ENCODE measurements around the gene GRIN2D.

The GRIN2D gene

DNA sequence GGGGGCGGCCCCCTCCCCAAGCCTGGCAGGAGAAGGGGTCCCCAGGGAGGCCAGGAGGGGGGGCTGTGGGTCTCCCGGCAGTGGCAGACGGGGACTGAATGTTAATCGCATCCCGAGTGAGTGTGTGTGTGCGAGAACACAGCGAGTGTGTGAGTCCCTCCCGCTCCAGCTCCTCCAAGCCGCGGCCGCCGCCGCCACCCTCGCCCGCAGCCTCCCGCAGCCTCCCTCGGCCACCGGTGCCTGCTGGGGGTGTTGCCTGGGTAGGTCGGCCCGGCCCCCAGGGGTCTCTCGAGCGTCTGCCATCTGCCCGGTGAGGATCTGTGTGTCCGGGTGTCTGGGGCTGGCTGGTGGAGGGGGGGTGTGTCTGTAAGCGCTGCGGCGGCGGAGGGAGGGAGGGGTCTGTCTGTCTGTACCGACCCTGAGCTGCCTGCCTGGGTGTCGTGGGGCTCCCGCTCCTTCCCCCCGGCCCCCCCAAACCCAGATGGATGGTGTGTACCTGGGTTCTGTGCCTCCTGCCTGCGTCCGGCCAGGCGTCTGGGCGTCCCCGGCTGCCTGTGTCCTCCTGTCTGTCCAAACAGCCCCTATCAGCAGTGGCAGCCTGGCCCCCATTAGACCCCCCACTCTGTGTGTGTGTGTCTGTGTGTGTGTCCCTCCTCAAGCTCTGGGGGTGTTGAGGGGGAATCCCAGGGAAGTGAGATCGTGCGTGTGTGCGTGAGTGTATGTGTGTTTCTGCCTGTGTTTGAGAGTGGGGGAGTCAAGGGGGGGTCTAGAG is at the start of gene GRIN2D:
Gene GRIN2D (plus strand): TSS at position 110 of the 772 bp plus-strand sequence. CDS start 4,725 bp downstream, outside the sequence.
- Histone ChIP-seq H3K4me1 (ENCODE audit: control insufficient read depth, insufficient read depth, low read length) (peaks cover 10% of the 10 kb centered on the region), H3K9me3 (ENCODE audit: control insufficient read depth, insufficient read depth, low read depth, low read length) (no peaks in the 10 kb centered on the region), H3K4me3 (ENCODE audit: low read depth, low read length) (peak within 1 kb of the TSS; percentile 15), H3K36me3 (ENCODE audit: control insufficient read depth in 2 of 2, insufficient read depth in 1 of 2, low read length in 2 of 2) (peaks cover 8 to 9% of the 10 kb centered on the region in 2 experiments), H3K27ac (ENCODE audit: extremely low read depth, low read depth, low read length) (peak within 1 kb of the TSS; percentile 22; the same call in 1 of the 2 replicates)
- ChIA-PET CTCF (interaction anchor here (0.6 to 1.0 kb wide), 6 partner anchors 13 to 190 kb away, joined by 3 to 5 read pairs (median 4); no protein-coding TSS in a partner anchor), POLR2A (interaction anchor here (1.2 to 1.4 kb wide), 2 partner anchors 30 to 53 kb away, joined by 3 to 5 read pairs; partner anchors contain the start of genes GRWD1, SYNGR4 and TMEM143)
- TF ChIP-seq GLIS2 (tag by site-specific recombination; IDR thresholded peaks at IDR 0.05) = peak; percentile 90
- TF ChIP-seq, protein P1, sequence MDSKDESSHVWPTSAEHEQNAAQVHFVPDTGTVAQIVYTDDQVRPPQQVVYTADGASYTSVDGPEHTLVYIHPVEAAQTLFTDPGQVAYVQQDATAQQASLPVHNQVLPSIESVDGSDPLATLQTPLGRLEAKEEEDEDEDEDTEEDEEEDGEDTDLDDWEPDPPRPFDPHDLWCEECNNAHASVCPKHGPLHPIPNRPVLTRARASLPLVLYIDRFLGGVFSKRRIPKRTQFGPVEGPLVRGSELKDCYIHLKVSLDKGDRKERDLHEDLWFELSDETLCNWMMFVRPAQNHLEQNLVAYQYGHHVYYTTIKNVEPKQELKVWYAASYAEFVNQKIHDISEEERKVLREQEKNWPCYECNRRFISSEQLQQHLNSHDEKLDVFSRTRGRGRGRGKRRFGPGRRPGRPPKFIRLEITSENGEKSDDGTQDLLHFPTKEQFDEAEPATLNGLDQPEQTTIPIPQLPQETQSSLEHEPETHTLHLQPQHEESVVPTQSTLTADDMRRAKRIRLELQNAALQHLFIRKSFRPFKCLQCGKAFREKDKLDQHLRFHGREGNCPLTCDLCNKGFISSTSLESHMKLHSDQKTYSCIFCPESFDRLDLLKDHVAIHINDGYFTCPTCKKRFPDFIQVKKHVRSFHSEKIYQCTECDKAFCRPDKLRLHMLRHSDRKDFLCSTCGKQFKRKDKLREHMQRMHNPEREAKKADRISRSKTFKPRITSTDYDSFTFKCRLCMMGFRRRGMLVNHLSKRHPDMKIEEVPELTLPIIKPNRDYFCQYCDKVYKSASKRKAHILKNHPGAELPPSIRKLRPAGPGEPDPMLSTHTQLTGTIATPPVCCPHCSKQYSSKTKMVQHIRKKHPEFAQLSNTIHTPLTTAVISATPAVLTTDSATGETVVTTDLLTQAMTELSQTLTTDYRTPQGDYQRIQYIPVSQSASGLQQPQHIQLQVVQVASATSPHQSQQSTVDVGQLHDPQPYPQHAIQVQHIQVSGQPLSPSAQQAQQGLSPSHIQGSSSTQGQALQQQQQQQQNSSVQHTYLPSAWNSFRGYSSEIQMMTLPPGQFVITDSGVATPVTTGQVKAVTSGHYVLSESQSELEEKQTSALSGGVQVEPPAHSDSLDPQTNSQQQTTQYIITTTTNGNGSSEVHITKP (tag by site-specific recombination; IDR thresholded peaks at IDR 0.05) = peak; percentile 64
- TF ChIP-seq, protein P2, sequence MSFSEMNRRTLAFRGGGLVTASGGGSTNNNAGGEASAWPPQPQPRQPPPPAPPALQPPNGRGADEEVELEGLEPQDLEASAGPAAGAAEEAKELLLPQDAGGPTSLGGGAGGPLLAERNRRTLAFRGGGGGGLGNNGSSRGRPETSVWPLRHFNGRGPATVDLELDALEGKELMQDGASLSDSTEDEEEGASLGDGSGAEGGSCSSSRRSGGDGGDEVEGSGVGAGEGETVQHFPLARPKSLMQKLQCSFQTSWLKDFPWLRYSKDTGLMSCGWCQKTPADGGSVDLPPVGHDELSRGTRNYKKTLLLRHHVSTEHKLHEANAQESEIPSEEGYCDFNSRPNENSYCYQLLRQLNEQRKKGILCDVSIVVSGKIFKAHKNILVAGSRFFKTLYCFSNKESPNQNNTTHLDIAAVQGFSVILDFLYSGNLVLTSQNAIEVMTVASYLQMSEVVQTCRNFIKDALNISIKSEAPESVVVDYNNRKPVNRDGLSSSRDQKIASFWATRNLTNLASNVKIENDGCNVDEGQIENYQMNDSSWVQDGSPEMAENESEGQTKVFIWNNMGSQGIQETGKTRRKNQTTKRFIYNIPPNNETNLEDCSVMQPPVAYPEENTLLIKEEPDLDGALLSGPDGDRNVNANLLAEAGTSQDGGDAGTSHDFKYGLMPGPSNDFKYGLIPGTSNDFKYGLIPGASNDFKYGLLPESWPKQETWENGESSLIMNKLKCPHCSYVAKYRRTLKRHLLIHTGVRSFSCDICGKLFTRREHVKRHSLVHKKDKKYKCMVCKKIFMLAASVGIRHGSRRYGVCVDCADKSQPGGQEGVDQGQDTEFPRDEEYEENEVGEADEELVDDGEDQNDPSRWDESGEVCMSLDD (tag by site-specific recombination; IDR thresholded peaks at IDR 0.05) = peak; percentile 89
- peak; percentile 63; the same call in 1 of the 2 replicates for TF ChIP-seq ZBTB20 (tag by site-specific recombination; IDR thresholded peaks at IDR 0.05)
- TF ChIP-seq KLF8 (tag by site-specific recombination; IDR thresholded peaks at IDR 0.05) = 0 out of 2 replicates have a peak, but pooled peaks have one; percentile 23
- TF ChIP-seq, protein P3, sequence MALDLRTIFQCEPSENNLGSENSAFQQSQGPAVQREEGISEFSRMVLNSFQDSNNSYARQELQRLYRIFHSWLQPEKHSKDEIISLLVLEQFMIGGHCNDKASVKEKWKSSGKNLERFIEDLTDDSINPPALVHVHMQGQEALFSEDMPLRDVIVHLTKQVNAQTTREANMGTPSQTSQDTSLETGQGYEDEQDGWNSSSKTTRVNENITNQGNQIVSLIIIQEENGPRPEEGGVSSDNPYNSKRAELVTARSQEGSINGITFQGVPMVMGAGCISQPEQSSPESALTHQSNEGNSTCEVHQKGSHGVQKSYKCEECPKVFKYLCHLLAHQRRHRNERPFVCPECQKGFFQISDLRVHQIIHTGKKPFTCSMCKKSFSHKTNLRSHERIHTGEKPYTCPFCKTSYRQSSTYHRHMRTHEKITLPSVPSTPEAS (tag by site-specific recombination; IDR thresholded peaks at IDR 0.05) = peak; percentile 70
- TF ChIP-seq, protein P4, sequence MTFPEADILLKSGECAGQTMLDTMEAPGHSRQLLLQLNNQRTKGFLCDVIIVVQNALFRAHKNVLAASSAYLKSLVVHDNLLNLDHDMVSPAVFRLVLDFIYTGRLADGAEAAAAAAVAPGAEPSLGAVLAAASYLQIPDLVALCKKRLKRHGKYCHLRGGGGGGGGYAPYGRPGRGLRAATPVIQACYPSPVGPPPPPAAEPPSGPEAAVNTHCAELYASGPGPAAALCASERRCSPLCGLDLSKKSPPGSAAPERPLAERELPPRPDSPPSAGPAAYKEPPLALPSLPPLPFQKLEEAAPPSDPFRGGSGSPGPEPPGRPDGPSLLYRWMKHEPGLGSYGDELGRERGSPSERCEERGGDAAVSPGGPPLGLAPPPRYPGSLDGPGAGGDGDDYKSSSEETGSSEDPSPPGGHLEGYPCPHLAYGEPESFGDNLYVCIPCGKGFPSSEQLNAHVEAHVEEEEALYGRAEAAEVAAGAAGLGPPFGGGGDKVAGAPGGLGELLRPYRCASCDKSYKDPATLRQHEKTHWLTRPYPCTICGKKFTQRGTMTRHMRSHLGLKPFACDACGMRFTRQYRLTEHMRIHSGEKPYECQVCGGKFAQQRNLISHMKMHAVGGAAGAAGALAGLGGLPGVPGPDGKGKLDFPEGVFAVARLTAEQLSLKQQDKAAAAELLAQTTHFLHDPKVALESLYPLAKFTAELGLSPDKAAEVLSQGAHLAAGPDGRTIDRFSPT (tag by site-specific recombination; IDR thresholded peaks at IDR 0.05) = peak; percentile 8
- TF ChIP-seq REPIN1 (tag by site-specific recombination; IDR thresholded peaks at IDR 0.05; ENCODE audit: low read depth) = no peak
- TF ChIP-seq, protein P5, sequence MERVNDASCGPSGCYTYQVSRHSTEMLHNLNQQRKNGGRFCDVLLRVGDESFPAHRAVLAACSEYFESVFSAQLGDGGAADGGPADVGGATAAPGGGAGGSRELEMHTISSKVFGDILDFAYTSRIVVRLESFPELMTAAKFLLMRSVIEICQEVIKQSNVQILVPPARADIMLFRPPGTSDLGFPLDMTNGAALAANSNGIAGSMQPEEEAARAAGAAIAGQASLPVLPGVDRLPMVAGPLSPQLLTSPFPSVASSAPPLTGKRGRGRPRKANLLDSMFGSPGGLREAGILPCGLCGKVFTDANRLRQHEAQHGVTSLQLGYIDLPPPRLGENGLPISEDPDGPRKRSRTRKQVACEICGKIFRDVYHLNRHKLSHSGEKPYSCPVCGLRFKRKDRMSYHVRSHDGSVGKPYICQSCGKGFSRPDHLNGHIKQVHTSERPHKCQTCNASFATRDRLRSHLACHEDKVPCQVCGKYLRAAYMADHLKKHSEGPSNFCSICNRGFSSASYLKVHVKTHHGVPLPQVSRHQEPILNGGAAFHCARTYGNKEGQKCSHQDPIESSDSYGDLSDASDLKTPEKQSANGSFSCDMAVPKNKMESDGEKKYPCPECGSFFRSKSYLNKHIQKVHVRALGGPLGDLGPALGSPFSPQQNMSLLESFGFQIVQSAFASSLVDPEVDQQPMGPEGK (tag by site-specific recombination; IDR thresholded peaks at IDR 0.05) = peak; percentile 95
- TF ChIP-seq SP2 (tag by site-specific recombination; IDR thresholded peaks at IDR 0.05) = 0 out of 2 replicates have a peak, but pooled peaks have one; percentile 11
- TF ChIP-seq GLIS1 (tag by site-specific recombination; IDR thresholded peaks at IDR 0.05) = peak; percentile 99
- TF ChIP-seq, protein P6, sequence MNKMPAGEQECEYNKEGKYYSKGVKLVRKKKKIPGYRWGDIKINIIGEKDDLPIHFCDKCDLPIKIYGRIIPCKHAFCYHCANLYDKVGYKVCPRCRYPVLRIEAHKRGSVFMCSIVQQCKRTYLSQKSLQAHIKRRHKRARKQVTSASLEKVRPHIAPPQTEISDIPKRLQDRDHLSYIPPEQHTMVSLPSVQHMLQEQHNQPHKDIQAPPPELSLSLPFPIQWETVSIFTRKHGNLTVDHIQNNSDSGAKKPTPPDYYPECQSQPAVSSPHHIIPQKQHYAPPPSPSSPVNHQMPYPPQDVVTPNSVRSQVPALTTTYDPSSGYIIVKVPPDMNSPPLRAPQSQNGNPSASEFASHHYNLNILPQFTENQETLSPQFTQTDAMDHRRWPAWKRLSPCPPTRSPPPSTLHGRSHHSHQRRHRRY (tag by site-specific recombination; IDR thresholded peaks at IDR 0.05) = 0 out of 2 replicates have a peak, but pooled peaks have one; percentile 31
- no peak for TF ChIP-seq EGR2 (tag by site-specific recombination; IDR thresholded peaks at IDR 0.05; ENCODE audit: low read depth)
- TF ChIP-seq, protein P7, sequence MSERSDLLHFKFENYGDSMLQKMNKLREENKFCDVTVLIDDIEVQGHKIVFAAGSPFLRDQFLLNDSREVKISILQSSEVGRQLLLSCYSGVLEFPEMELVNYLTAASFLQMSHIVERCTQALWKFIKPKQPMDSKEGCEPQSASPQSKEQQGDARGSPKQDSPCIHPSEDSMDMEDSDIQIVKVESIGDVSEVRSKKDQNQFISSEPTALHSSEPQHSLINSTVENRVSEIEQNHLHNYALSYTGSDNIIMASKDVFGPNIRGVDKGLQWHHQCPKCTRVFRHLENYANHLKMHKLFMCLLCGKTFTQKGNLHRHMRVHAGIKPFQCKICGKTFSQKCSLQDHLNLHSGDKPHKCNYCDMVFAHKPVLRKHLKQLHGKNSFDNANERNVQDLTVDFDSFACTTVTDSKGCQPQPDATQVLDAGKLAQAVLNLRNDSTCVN (tag by site-specific recombination; optimal IDR thresholded peaks at IDR 0.05) = peak; percentile 17
- no peak for TF ChIP-seq TRIM28 (IDR thresholded peaks at IDR 0.05; ENCODE audit: borderline replicate concordance, low read length)
- peak; percentile 23; the same call in 1 of the 2 replicates for TF ChIP-seq ZNF394 (tag by site-specific recombination; IDR thresholded peaks at IDR 0.05; ENCODE audit: borderline replicate concordance)
- TF ChIP-seq ZNF768 (tag by site-specific recombination; IDR thresholded peaks at IDR 0.05) = no peak
- TF ChIP-seq, protein P8, sequence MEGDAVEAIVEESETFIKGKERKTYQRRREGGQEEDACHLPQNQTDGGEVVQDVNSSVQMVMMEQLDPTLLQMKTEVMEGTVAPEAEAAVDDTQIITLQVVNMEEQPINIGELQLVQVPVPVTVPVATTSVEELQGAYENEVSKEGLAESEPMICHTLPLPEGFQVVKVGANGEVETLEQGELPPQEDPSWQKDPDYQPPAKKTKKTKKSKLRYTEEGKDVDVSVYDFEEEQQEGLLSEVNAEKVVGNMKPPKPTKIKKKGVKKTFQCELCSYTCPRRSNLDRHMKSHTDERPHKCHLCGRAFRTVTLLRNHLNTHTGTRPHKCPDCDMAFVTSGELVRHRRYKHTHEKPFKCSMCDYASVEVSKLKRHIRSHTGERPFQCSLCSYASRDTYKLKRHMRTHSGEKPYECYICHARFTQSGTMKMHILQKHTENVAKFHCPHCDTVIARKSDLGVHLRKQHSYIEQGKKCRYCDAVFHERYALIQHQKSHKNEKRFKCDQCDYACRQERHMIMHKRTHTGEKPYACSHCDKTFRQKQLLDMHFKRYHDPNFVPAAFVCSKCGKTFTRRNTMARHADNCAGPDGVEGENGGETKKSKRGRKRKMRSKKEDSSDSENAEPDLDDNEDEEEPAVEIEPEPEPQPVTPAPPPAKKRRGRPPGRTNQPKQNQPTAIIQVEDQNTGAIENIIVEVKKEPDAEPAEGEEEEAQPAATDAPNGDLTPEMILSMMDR (tag by site-specific recombination; IDR thresholded peaks at IDR 0.05) = peak; percentile 73
- peak; percentile 83 for TF ChIP-seq ZBTB17 (tag by site-specific recombination; IDR thresholded peaks at IDR 0.05)
